NCI-H526 treated with DMSO at 0.1 percent for 48 hours (cell line): ENCODE data around the gene GUCY1A2.

Source experiments
- DNase-seq: peaks from one replicate; lab custom pipeline; 2025; lab: John Stamatoyannopoulos, UW

Gene GUCY1A2

GRCh38 chr11:106745941-106746340, 272.3 kb downstream of the GUCY1A2 start:
- DNase-seq: no peak

DNA sequence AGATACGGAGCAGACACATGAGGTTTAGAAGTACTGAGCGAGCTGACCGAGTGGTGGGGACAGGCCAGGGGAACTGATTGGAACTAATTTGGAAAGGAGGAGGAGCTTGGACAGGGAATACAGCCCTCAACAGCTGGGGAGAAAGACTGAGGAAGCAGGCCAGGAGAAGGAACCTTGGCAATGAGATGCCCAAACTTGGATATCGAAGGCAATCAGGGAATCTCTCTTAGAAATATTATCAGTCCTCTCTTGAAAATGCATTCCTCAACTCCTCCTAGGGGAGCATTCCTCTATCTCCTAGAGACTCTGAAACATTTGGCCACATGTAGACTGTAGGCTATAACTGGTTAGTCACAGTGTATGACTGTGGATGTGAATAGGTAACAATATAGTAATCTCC, 284.6 kb downstream of the GUCY1A2 start:
- no peak for DNase-seq

DNA sequence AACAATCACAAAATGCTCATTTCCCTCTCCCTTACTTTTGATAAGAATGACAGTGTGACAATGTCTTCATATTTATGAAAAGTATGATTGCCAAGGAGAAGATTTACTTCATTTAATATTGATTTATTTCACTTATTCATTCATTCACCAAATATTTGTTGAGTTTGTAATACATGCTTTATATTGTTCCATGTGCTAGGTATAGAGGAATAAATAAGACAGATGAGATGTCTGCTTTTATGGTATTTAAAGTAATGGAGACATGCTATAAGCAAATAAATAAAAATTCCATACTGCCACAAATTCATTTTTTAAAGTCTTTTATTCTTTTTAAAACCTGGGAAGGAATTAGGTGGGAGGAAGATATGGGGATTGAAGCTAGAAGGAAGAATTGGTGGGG, 289.4 kb downstream of the GUCY1A2 start:
- no peak for DNase-seq

DNA sequence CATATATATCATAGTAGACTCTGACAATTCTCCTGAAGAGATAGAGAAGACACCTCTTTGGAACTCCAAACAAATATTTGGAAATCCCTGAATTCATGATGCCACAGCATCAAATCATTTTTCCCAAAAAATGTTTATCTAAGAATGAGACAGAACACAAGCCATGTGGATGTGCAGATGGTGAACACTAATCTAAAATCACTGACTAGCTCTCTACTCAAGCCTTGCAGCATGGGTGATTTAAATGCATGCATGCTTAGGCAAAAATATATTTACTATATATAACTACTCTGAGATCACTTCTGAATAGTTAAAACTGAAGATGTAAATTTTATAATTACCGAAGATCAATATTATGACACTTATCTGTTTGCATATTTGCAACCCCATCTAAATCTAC, 289.9 kb downstream of the GUCY1A2 start:
- no peak for DNase-seq

DNA sequence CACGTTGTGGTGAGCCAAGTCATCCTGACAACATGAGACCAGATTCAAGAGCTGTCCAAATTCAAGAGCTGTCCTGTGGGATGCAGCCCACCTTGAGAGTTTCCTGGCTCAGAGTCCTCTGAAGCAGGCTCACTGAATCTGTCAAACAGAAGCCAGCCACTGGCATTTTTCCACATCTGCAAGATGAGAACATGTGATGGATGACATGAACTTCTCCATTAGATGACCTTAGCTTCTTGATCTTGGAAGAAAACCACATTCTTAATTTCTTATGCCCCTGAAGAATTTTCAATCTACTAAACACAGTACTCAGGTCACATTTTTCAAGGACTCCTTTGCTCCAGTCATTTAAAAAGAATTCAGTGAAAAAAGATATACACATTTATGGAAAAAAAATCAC, 291.0 kb downstream of the GUCY1A2 start:
- no peak for DNase-seq

- no peak for DNase-seq
Observed at GRCh38 chr11:106724293-106724892, 293.9 kb downstream of the GUCY1A2 start.

GRCh38 chr11:106723071-106723470, 295.2 kb downstream of the GUCY1A2 start:
- no peak for DNase-seq

- DNase-seq: no peak
Observed at GRCh38 chr11:106717222-106717621, 301.1 kb downstream of the GUCY1A2 start.

- DNase-seq: no peak
Observed at GRCh38 chr11:106714199-106714598, 304.1 kb downstream of the GUCY1A2 start.

- DNase-seq: no peak
Observed at GRCh38 chr11:106708348-106708747, 309.9 kb downstream of the GUCY1A2 start.

DNA sequence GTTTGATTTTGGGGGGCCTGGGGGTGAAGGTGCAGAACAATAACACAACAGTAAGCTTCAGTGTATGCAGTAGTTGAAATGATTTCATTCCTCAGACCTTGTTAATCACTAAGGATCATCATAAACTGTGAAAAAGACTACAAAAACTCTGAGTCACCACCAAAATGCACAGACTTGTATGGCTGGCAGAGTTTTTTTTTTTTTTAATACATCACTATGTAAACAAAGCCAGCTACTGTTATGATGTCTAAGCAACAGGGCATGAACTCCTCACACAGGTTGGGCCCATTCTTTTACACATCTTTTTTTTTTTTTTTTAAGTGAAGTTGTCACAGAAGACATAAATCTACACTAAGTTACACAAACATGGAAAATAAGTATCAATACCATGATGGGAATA, 311.9 kb downstream of the GUCY1A2 start:
- no peak for DNase-seq

DNA sequence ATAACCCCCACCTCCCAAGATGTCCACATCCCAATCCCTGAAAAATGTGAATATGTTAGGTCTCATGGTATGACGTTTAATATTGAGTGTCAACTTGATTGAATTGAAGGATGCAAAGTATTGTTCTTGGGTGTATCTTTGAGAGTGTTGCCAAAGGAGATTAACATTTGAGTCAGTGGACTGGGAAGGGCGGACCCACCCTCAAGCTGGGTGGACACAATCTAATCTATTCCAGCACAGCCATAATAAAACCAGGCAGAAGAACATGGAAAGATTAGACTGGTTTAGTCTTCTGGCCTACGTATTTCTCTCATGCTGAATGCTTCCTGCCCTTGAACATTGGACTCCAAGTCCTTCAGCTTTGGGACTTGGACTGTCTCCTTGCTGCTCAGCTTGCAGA, 315.5 kb downstream of the GUCY1A2 start:
- no peak for DNase-seq

DNA sequence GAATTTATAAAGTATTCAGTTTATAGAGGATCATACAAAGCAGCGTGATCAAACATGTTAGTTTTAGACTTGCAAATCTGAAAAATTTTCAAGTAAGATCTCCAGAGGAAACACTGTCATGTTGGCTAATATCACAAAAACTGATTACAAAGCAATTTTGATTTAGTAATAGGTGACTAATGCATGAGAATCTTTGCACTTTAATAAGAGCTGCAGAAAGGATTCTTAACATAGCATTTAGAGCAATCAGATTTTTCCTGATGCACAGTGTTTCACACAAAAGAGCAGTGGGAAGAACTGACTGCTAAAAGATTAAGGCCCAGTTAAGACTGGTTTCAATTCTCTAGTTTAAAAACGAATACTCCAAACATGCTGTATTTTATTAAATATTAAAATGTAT, 321.2 kb downstream of the GUCY1A2 start:
- no peak for DNase-seq

- no peak for DNase-seq
Observed at GRCh38 chr11:106695506-106695905, 322.8 kb downstream of the GUCY1A2 start.

DNA sequence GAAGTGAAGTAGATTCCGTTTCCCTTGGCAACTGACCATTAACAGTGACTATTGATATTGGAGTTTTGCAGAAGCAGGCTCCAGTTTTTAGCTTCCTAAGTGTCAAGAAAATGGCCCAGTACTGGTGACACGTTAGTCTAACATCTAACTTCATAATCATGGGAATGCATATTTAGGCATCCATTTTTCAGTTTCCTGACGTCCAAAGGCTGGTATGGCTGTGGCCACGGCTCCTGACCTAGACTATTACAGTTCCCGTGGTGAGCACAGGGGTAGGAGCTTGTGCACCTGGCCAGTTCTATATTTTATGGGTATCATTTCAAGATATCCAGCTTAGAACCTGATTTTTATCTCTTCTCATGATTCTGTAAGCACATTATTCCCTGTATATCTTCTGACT, 323.8 kb downstream of the GUCY1A2 start:
- DNase-seq: no peak

DNA sequence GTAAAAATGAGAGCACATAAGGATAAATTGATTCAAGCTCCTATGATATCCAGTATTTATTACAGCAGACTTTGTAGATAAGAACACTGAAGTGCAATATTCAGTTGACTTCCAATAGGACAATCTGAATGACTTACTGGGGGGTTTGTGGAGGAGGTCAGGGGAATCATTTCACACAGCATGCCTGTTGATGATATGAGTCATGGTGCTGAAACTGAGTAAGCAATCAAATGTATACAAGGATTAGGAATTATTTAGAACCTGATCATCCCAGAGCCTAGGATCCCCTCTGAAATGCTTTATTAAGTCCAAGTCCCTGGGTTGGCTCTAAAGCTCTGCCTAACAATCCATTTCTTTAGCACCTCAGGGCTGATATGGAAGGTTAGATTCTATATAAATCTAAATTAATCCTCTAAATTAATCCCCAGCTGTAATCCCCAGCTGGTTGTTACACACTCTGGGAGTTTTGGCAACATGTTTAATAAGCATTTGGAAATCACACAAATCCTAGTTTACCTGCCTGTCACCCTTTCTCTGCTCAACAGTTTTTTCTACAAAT, 326.4 kb downstream of the GUCY1A2 start:
- no peak for DNase-seq

DNA sequence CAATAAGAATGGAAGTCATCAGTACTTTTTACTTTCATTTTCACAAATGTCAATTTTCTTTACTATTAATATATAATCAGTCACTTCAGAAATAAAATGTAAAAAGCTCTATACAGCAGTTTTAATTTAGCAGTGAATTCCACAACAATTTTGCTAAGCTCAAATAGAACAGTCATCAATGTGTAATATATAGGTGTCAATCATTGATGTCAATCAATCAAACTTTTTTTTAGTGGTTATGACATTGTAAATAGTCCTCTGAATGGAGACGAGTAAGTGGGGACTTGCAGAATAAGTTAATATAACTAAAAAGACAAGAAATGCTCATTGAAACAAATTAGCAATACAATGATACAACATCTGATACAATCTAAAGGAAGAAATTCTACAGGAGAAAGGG, 327.4 kb downstream of the GUCY1A2 start:
- no peak for DNase-seq

DNA sequence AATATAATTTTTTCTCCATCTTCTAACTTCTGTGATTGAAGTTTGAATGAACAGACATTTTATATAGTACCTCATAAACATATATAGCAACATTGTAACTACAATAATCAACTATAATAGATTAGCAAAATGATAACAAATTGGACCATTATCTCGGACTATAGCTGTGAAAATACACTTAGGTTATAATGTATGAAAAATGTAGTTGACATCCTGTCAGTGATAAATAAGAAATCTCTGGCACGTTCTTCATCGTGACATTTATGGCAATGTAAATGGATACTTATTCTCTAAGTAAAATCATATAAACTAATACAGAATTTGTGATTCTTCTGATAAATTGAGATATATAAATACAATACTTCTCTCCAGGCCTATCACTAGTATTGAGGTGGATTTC, 333.3 kb downstream of the GUCY1A2 start:
- no peak for DNase-seq

DNA sequence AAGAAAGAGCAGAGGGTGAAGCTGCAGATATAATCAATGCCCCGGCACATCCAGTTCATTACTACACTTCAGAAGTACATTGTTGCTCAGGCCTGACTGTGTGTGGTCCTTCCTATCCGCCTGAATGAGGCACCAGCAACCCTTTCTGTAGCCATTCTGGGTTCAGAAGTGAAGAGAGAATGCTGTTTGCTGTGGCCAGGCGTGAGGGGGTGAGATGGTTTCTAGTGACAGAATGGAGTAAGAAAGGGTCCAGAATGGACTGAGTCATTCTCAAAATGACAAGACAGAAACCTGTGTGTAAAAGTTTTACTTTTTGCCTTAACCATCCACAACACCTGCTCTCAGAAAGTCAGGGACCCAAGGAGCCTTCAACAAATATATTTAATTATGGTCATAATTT, 334.8 kb downstream of the GUCY1A2 start:
- no peak for DNase-seq

GRCh38 chr11:106681435-106681834, 336.8 kb downstream of the GUCY1A2 start:
- no peak for DNase-seq

DNA sequence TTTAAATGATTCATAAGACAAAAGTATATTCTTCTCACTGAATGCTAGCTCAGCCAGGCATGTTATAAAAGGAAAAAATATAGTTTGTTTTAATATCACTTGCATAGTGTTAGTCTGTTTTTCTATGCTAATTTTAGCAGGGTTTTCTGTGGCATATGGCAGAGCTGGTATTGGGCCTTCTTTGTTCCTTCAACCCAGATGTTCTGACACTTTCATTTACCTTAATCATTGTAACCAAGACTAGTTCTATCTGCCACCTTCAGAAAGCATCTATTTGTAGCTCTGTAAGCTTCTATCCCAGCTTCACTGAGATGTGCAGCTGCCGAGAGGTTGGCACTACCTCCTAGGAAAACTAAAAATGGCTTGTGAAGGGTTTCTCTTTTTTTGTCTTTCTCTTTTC, 338.7 kb downstream of the GUCY1A2 start:
- DNase-seq: no peak

DNA sequence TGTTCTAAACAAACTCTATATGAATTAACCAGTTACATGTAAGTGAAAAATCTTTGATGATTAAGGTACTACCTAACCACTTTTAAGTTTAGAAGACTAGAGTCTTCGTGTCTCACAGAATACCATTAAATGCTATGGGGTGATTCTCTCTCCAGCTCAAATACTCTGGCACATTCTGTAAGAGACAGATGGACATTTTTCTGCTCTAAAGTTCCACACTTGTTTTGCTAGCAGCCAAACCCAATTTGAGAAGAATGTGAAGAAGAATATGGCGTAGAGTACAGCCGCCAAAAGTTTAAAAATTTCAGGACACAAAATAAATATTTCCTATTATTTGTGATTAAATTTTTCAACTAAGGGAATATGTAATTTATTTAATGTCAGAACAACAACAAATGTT, 339.1 kb downstream of the GUCY1A2 start:
- DNase-seq: no peak

DNA sequence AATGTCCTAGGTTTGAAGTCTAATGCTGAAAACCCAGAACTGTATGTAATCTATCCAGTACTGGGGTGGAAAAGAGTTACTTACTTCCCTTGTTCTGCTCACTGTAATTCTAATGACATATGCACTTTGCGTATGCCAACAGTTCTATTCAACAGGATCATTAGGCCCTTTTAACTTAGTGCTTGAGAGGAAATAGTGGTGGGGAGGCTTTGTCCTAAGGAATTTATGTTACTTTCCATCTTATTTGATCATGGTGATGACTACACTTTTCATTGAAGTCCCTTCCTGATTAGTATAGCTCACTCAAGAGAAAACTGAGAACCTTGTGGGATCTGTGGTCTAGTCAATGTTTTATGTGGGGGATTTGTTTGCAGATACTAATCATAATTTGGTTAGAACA, 348.2 kb downstream of the GUCY1A2 start:
- DNase-seq: no peak

- DNase-seq: no peak
Observed at GRCh38 chr11:106668147-106668546, 350.1 kb downstream of the GUCY1A2 start.
